Mucosa of descending colon (tissue), 3 donors: ENCODE measurements around the gene NT5C. TPM values are rescaled to one million over a fixed set of nuclear protein-coding genes. Genes with fewer than 3 reads are reported as not detected.

Experiments used
- ATAC-seq: fragments of 200-7000 bp; cut with Tn5 transposase; one replicate; pipeline ENCODE4 v1.9.1; 2020; ENCODE audit warnings: mild to moderate bottlenecking, moderate library complexity
- DNase-seq, 3 donors: peaks; one replicate each; pipeline ENCODE4 v3.0.0-alpha.2; 2020
- H3K36me3 ChIP-seq: fragments of 200-600 bp; one replicate; pipeline ENCODE4 v1.8.0; 2021; ENCODE audit warnings: low read depth, mild to moderate bottlenecking
- H3K4me1 ChIP-seq: fragments of 200-600 bp; one replicate; pipeline ENCODE4 v1.8.0; 2021; ENCODE audit warnings: low read depth, mild to moderate bottlenecking
- H3K4me3 ChIP-seq: fragments of 200-600 bp; one replicate; pipeline ENCODE4 v1.8.0; 2021; ENCODE audit warnings: mild to moderate bottlenecking
- H3K9me3 ChIP-seq: fragments of 200-600 bp; one replicate; pipeline ENCODE4 v1.8.0; 2021; ENCODE audit warnings: mild to moderate bottlenecking
- intact Hi-C, 2 donors: fragments of 100-400 bp; cut with DNase I in 1 of 2; cut with micrococcal nuclease in 1 of 2; formaldehyde crosslinking; loops; one replicate each; pipeline versions ENCODE4 v1.11.0 to v1.11.1; 2022; cut with DNase I, micrococcal nuclease
- total RNA-seq, 3 donors: library from RNA; stranded (reverse); fragmentation: NEBNext Ultra II Directional in 2 of 3; extraction: Animal tissue kit (Norgen Biotek cat#: 25700) in 2 of 3; gene quantifications; one replicate each; pipeline versions ENCODE4 v1.2.1 to v1.2.4, GENCODE V29; 2021 to 2023
- TF ChIP-seq, protein P1 (sequence below): fragments of 200-600 bp; IDR thresholded peaks from one replicate; pipeline ENCODE4 v1.8.0; 2022; ENCODE audit warnings: antibody characterized with exemption, mild to moderate bottlenecking
- donor health status: DM: no; HTN: no; CAD: no; lungs with moderate emphysema.
- donor health status: DM: no; HTN: no; CAD: no.
- donor health status: DM: no; HTN: yes; CAD: no.

The NT5C gene
- total RNA-seq, 3 donors from 2014 or later = 57.2 to 97.6 (median 75.4) TPM

DNA sequence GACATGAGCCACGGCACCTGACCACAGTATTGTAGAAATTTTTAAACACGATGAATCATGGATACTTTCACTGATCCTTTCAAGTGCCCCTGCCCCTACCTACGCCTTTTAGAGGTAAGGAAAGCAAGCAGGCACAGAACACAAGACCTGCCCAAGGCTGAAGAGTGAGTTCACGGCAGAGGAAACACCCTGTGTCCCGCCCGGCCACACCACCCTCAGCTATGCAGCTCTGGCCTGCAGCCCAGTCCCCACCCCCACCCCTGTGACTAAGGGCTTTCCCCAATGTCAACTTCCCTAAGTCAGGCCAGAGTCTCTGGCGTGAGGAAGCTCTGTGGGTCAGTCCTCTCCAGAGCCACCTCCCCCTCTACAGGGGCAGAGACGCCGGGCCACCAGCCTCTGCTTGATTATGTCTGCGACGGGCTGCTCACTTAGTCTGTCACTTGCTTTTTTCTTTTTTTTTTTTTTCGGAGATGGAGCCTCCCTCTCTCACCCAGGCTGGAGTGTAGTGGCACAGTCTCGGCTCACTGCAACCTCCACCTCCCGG is 35.4 kb downstream of the NT5C start:
- H3K4me3 ChIP-seq = no peak overlapping the region
- intact Hi-C loops = no loop called here
- peaks cover 3% of the 10 kb centered on the region for H3K36me3 ChIP-seq
- peak; percentile 88 to 90 (median 89) for DNase-seq
- TF ChIP-seq, protein P1, sequence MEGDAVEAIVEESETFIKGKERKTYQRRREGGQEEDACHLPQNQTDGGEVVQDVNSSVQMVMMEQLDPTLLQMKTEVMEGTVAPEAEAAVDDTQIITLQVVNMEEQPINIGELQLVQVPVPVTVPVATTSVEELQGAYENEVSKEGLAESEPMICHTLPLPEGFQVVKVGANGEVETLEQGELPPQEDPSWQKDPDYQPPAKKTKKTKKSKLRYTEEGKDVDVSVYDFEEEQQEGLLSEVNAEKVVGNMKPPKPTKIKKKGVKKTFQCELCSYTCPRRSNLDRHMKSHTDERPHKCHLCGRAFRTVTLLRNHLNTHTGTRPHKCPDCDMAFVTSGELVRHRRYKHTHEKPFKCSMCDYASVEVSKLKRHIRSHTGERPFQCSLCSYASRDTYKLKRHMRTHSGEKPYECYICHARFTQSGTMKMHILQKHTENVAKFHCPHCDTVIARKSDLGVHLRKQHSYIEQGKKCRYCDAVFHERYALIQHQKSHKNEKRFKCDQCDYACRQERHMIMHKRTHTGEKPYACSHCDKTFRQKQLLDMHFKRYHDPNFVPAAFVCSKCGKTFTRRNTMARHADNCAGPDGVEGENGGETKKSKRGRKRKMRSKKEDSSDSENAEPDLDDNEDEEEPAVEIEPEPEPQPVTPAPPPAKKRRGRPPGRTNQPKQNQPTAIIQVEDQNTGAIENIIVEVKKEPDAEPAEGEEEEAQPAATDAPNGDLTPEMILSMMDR = no peak
- no peaks in the 10 kb centered on the region for H3K9me3 ChIP-seq
- peaks cover 51% of the 10 kb centered on the region for H3K4me1 ChIP-seq
- ATAC-seq = peak; percentile 85

DNA sequence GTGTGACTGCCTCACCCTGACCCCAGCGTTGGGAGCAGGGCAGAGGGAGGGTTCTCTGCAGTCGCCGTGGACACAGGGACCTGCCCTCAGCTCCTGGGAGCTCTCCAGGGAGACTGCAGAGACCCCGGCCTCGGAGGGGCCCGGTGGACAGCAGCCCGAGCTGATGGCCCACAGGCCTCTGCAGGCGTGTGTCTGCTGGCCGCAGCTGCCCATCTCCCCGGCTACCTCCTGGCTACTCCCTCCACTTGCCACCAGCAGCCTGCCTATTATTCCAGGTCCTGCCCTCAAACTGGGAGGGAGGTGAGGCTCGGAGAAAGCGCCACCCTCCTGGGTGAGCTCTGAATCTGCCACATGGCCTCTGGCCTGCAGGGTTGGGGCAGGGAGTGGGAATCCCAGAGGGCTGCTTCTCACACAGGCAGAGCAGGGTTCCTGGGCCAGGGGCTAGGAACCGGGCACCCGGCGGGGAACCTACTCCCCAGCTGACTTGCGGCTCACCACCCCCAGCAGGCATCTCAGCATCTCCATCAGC is 36.6 kb downstream of the NT5C start:
- no peak overlapping the region for H3K4me3 ChIP-seq
- no peaks in the 10 kb centered on the region for H3K9me3 ChIP-seq
- DNase-seq = peak in 2 of 3 donors; percentile 45 to 60
- TF ChIP-seq, protein P1 = no peak
- peak; percentile 25 for ATAC-seq
- intact Hi-C loops = no loop called here
- peaks cover 63% of the 10 kb centered on the region for H3K4me1 ChIP-seq
- H3K36me3 ChIP-seq = no peaks in the 10 kb centered on the region

DNA sequence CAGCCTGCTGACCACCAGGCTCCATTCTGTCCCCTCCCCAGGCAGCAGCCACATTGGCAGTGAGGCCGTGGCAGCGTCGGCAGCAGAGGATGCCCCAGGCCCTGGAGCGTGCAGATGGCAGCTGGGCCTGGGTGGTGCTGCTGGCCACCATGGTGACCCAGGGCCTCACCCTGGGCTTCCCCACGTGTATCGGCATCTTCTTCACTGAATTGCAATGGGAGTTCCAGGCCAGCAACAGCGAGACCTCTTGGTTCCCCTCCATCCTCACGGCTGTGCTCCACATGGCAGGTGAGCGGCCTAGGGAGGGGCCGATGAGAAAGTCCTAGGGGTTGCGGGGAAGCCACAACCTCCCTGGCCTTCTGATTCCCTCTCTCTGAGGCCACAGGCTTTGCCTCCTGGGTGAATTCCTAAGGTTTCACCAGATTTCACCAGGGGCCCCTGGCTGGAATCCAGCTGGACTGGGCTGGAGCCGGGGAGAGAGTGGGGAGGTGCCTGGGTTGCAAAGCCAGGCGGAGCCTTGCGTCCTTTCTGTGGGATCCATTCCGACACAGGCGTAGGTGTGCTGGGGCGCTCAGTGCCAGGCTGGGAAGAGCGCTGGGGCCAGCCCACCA is 37.9 kb downstream of the NT5C start:
- DNase-seq = no peak
- Histone ChIP-seq H3K36me3 (no peaks in the 10 kb centered on the region), H3K4me1 (peaks cover 76% of the 10 kb centered on the region), H3K4me3 (no peak overlapping the region), H3K9me3 (no peaks in the 10 kb centered on the region)
- TF ChIP-seq, protein P1 = no peak
- no peak for ATAC-seq
- intact Hi-C loops = no loop called here

DNA sequence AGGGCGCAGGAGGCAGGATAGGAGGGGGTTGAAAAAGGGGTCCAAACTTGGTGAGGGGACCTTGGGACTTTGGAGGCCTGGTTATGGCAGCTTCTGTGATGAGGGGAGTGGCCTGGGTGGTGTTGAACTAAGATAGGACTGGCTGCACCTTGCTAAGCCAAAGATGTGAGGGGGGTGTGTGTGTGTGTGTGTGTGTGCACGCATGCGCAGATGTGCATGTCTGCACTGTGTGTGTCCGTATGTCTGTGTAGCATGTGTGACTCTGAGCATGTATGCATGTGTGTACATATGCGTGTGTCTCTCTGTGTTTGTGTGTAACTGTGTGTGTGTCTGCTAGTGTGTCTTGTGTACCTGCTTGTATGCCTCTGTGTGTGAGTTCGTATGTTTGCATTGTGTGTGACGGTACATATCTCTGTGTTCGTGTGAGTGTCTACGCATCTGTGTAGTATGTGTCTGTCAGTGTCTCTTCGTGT is 39.7 kb downstream of the NT5C start:
- TF ChIP-seq, protein P1 = no peak
- H3K36me3 ChIP-seq = no peaks in the 10 kb centered on the region
- H3K4me1 ChIP-seq = peaks cover 86% of the 10 kb centered on the region
- peak; percentile 77 to 83 (median 78) for DNase-seq
- ATAC-seq = peak; percentile 49
- intact Hi-C loops = no loop called here
- H3K4me3 ChIP-seq = no peak overlapping the region
- no peaks in the 10 kb centered on the region for H3K9me3 ChIP-seq

DNA sequence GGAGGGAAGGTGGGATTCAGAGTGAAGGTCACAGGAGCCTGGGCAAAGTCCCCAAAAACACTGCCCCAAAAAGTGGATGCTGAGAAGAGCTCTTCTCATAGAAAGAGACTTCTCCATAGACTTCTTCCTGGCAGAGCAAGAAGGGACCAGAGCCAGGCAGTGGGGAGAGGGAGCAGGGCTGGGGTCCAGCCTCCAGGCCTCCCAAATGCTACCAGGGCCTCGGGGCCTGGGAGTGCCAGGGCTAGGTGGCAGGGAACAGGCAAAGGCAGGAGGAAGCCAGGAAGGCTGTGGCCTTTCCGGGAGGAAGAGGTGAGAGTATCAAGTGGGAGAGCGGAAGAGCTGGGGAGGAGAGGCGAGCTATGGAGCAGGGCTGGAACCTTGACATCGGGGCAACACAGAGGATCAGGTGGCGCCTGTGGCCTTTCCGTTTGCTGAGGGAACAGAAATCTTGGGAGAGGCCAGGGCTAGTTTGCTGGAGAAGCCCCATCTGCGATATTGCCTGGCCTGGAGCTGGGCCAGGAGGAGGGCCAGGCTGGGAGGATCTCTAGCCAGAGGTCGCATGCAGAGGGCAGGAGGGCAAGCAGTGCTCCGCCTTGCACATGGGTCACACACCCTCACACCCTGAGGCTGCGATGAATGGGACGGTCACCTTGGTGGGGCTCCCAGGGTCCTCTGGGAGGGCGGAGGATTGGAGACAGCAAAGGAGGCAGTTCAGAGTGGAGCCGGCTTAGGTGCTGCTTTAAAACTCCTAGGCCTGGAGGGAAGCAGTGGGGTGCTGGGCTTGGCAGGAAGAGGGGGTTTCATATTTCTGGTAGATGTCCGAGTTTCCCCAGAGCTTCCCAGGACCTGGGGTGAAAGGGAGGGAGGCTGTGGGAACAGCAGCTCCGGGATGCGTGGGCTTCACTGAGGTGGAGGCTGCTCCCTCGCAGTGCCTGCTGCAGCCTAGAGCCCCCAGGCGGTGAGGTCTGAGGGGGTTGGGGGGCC is 40.4 kb downstream of the NT5C start:
- ATAC-seq = peak; percentile 42
- Histone ChIP-seq H3K4me1 (peaks cover 84% of the 10 kb centered on the region), H3K9me3 (no peaks in the 10 kb centered on the region), H3K36me3 (no peaks in the 10 kb centered on the region), H3K4me3 (no peak overlapping the region)
- TF ChIP-seq, protein P1 = no peak
- intact Hi-C loops = no loop called here
- peak; percentile 76 to 85 (median 85) for DNase-seq
